Motor neuron (in vitro differentiated cells): ENCODE measurements around the gene SURF2. TPM values are rescaled to one million over a fixed set of nuclear protein-coding genes. Genes with fewer than 3 reads are reported as not detected.
A peak's percentile ranks its signal among the peaks of the same experiment; 100 is the strongest.
"Not testable (repeated sequence)": the region's sequence is repeated elsewhere in the genome, so short reads cannot be mapped to it uniquely, and the experiment has no call there.

Source experiments
- ATAC-seq, 8 experiments: fragments of 200-7000 bp; cut with Tn5 transposase; replicated peaks in 6 of 8; 2 replicates each; pipeline ENCODE4 v1.8.0; 2021; ENCODE audit warnings: mild to moderate bottlenecking in 8 of 8, moderate library complexity in 8 of 8
- H3K27ac ChIP-seq, 2 donors: fragments of 250-450 bp; sonication (Bioruptor Pico); 2 replicates each; pipeline ENCODE4 v1.9.0; 2021; ENCODE audit warnings: antibody characterized with exemption in 2 of 2, mild to moderate bottlenecking in 2 of 2, moderate library complexity in 1 of 2
- H3K4me1 ChIP-seq, 2 donors: fragments of 250-450 bp; sonication (Bioruptor Pico); replicated peaks in 1 of 2; 2 replicates each; pipeline ENCODE4 v1.6.1; 2021; ENCODE audit warnings: antibody characterized with exemption in 2 of 2, mild to moderate bottlenecking in 2 of 2, moderate library complexity in 1 of 2
- H3K4me3 ChIP-seq, 5 donors: fragments of 250-450 bp; sonication (Bioruptor Pico); 2 replicates each; pipeline ENCODE4 v1.9.0; 2021; ENCODE audit warnings: antibody characterized with exemption in 5 of 5, mild to moderate bottlenecking in 5 of 5, moderate library complexity in 4 of 5
- WGBS, 10 experiments: fragments of 450-650 bp; shearing (Covaris generic); methylation state at CpG; one replicate each; pipeline ENCODE4 v1.0.0; 2022; 5-methylcytosine and 5-hydroxymethylcytosine counted together
- in situ Hi-C, 9 experiments: fragments of 400-800 bp; cut with MboI; loops; one replicate each; pipeline ENCODE4 v1.15.0; 2021; ENCODE audit warnings: low sequenced_read_pairs in 9 of 9, low pct_unique_long_range_greater_than_20kb in 2 of 9; ENCODE audit not compliant: unreplicated experiment in 9 of 9
- total RNA-seq, 8 experiments: library from RNA; unstranded; fragments of 300-600 nt; gene quantifications; 2 replicates each; pipeline versions ENCODE4 v1.2.3 to v1.2.4, GENCODE V29; 2022

Gene SURF2
- total RNA-seq, 8 experiments from 2014 or later = 20.3 to 43.4 (median 27.5) TPM

DNA sequence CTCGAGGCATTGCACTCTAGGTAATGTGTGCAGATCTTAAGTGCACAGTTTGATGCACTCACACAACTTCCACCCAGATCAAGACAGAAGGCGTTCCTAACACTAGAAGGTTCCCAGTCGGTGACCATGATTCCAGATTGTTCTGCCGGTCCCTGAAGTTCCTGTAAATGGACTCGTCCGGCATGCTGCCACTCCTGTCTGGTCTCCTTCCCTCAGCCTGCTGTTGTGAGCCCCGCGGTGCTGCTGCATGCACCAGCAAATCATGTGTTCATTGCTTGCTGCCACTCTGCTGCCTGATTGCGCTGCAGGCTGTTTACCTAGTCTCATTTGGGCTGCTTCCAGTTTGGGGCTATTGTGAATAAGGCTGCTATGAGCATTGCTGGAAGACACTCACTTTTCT is 31.3 kb downstream of the SURF2 start:
- Histone ChIP-seq H3K4me1 (no peaks in the 10 kb centered on the region), H3K27ac (no peak overlapping the region), H3K4me3 (no peak overlapping the region)
- in situ Hi-C loops = no loop called here
- peak in 1 of 8 experiments; percentile 77 for ATAC-seq
- 0 to 93% (median 82%) methylated on average over 1 to 8 of the region's 9 CpGs; no CpG with 5 or more reads in 2 of the 10 experiments for WGBS, 10 experiments

DNA sequence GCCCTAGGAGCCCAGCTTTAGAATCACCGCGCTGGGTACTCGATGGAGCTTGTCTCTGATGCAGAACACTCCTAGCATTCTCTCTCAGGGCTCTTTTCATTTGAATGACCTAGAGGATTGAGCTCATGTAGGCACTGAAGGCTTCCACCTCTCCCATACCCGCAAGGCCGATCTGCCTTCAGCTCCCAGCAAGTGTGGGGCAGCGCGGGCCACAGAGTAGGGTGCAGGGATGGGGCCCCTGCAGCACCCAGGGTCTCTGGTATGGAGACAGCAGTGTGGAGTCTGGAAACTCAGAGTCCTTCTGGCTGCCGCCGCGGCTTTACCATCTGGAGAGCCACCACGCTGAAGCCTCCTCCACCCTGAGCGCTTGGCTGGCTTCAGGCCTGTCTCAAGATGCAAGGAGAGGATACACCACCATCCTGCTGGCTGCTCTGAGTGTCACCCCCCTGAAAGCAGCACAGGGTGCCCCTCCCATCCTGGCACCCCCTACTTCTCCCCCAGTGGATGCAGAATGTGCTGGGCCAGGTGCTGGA is 32.7 kb downstream of the SURF2 start:
- 40 to 100% (median 96%) methylated on average over 1 to 5 of the region's 12 CpGs; no CpG with 5 or more reads in 4 of the 10 experiments for WGBS, 10 experiments
- H3K27ac ChIP-seq = no peak overlapping the region
- no peaks in the 10 kb centered on the region for H3K4me1 ChIP-seq
- no peak for ATAC-seq
- no peak overlapping the region for H3K4me3 ChIP-seq
- in situ Hi-C loops = no loop called here

GRCh38 chr9:133389562-133389961 is 33.2 kb downstream of the SURF2 start:
- no peak overlapping the region for H3K27ac ChIP-seq
- H3K4me1 ChIP-seq = no peaks in the 10 kb centered on the region
- WGBS, 10 experiments = 58 to 94% (median 72%) methylated on average over 3 to 7 of the region's 13 CpGs; no CpG with 5 or more reads in 6 of the 10 experiments
- in situ Hi-C loops = no loop called here
- ATAC-seq = no peak
- no peak overlapping the region for H3K4me3 ChIP-seq

GRCh38 chr9:133390713-133391112 is 34.4 kb downstream of the SURF2 start:
- Histone ChIP-seq H3K4me1 (no peaks in the 10 kb centered on the region), H3K4me3 (no peak overlapping the region), H3K27ac (no peak overlapping the region)
- no peak for ATAC-seq
- 40% methylated on average over 1 of the region's 7 CpGs; no CpG with 5 or more reads in 9 of the 10 experiments for WGBS, 10 experiments
- in situ Hi-C loops = no loop called here

GRCh38 chr9:133391449-133391848 is 35.1 kb downstream of the SURF2 start:
- H3K4me1 ChIP-seq, H3K4me3 ChIP-seq, in situ Hi-C loops, H3K27ac ChIP-seq, ATAC-seq: not testable (repeated sequence)
- no CpG with 5 or more reads among the region's 4 CpGs for WGBS, 10 experiments

GRCh38 chr9:133392308-133392707 is 36.0 kb downstream of the SURF2 start:
- H3K4me1 ChIP-seq, H3K27ac ChIP-seq, H3K4me3 ChIP-seq, in situ Hi-C loops, ATAC-seq: not testable (repeated sequence)
- no CpG with 5 or more reads among the region's 3 CpGs for WGBS, 10 experiments

- in situ Hi-C loops = no loop called here
- ATAC-seq = no peak
- Histone ChIP-seq H3K4me3 (no peak overlapping the region), H3K4me1 (no peaks in the 10 kb centered on the region), H3K27ac (no peak overlapping the region)
- 83% methylated on average over 1 of the region's 3 CpGs; no CpG with 5 or more reads in 9 of the 10 experiments for WGBS, 10 experiments
These were observed 37.0 kb downstream of the SURF2 start for GRCh38 chr9:133393399-133393798.

DNA sequence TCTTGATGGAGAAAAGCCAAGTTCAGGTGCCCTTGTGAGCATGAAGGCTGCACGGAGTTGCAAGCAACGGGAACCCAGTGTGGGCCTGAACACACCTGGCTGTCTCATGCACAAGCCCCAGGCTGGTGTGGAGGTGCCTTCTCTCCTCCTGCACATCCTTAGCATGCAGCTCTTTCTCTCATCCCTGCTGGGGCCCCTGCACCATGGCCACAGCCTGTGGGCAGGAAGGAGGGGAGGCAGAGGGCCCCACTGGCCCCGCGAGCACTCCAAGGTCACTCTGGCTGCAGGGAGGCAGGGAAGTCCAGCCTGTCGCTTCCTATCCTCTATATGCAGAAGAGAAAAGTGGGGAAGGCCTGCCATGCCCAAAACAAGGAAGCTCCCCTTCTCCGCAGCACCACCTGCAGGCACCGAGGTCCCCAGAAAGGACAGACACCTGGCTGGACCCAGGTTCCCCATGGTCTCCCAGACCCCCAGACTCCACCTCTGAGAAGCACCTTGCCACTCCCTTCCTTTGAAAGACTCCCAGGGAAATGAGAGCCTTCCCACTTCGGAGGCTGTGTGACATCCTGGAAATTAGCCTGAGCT is 38.4 kb downstream of the SURF2 start:
- in situ Hi-C loops = no loop called here
- WGBS, 10 experiments = 18 to 79% (median 54%) methylated on average over 2 to 5 of the region's 8 CpGs; no CpG with 5 or more reads in 4 of the 10 experiments
- ATAC-seq = peak in 1 of 8 experiments; percentile 16
- H3K4me3 ChIP-seq = no peak overlapping the region
- no peak overlapping the region for H3K27ac ChIP-seq
- H3K4me1 ChIP-seq = no peaks in the 10 kb centered on the region

- ATAC-seq = peak; percentile 28 to 78 (median 48)
- Histone ChIP-seq H3K4me3 (no peak overlapping the region), H3K4me1 (no peaks in the 10 kb centered on the region), H3K27ac (no peak overlapping the region)
- in situ Hi-C loops = no loop called here
- 0 to 30% (median 20%) methylated on average over 1 to 7 of the region's 14 CpGs; no CpG with 5 or more reads in 5 of the 10 experiments for WGBS, 10 experiments
These were observed 40.6 kb downstream of the SURF2 start for GRCh38 chr9:133396952-133397351.

- Histone ChIP-seq H3K4me1 (no peaks in the 10 kb centered on the region), H3K4me3 (no peak overlapping the region), H3K27ac (no peak overlapping the region)
- 30 to 100% (median 76%) methylated on average over 1 to 4 of the region's 6 CpGs; no CpG with 5 or more reads in 2 of the 10 experiments for WGBS, 10 experiments
- peak in 3 of 8 experiments; percentile 4 to 7 (median 6) for ATAC-seq
- in situ Hi-C loops = no loop called here
These were observed 41.0 kb downstream of the SURF2 start for GRCh38 chr9:133397370-133397769.

DNA sequence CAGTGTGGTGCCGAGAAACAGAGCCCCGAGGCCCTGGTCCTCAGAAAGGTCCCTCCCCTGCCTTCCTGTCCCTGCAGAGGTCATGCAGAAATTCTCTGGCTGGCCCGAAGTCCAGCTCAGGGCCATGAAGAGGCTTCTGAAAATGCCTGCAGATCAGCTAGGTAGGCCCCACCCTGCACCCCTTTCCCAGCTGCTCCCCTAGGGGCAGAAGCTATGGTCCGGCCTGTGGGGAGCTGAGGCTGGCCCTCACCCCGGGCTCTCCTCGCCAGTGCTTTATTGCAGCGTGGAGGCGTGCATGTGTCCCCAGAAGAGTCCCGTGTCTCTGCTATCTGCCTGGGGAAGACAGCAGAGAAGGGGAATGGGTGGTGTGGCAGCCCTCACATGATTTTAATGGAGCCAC is 41.5 kb downstream of the SURF2 start:
- 0 to 100% (median 80%) methylated on average over 1 to 4 of the region's 9 CpGs; no CpG with 5 or more reads in 5 of the 10 experiments for WGBS, 10 experiments
- no peak overlapping the region for H3K27ac ChIP-seq
- in situ Hi-C loops = no loop called here
- H3K4me3 ChIP-seq = no peak overlapping the region
- ATAC-seq = no peak
- no peaks in the 10 kb centered on the region for H3K4me1 ChIP-seq

DNA sequence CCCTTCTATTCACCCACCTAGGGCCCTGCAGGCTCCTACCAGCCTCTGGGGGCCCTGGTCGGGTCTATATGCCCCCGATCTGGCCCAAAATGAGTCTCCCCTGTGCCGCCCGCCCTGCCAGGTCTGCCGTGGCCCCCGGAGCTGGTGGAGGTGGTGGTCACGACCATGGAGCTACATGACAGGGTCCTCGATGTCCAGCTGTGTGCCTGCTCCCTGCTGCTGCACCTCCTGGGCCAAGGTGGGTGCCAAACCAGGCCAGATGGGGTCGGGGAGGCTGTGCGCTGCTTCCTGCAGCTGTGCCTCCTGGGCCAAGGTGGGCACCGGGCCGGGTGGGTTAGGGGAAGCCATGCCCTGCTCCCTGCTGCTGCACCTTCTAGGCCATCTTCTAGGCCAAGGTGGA is 43.9 kb downstream of the SURF2 start:
- Histone ChIP-seq H3K4me3 (no peak overlapping the region), H3K27ac (no peak overlapping the region), H3K4me1 (no peaks in the 10 kb centered on the region)
- in situ Hi-C loops = no loop called here
- WGBS, 10 experiments = 100% methylated on average over 2 of the region's 12 CpGs; no CpG with 5 or more reads in 9 of the 10 experiments
- no peak for ATAC-seq

DNA sequence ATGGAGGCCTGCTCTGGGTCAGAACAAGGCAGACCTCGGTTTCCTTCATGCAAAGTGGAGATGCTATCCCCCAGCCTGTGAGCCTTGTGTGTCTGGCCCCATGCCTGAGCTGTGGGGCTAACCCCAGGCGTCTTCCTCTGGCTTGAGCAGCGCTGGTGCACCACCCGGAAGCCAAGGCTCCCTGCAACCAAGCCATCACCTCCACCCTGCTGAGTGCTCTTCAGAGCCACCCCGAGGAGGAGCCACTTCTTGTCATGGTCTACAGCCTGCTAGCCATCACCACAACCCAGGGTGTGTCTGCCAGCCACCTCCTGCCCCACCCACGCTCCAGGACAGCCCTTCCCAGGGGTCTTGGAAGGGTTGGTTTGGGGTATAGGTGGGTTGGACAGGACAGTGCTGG is 45.2 kb downstream of the SURF2 start:
- 60 to 100% (median 95%) methylated on average over 1 to 3 of the region's 6 CpGs; no CpG with 5 or more reads in 7 of the 10 experiments for WGBS, 10 experiments
- in situ Hi-C loops = no loop called here
- no peak overlapping the region for H3K27ac ChIP-seq
- H3K4me3 ChIP-seq = no peak overlapping the region
- H3K4me1 ChIP-seq = no peaks in the 10 kb centered on the region
- peak in 1 of 8 experiments; percentile 5 for ATAC-seq

DNA sequence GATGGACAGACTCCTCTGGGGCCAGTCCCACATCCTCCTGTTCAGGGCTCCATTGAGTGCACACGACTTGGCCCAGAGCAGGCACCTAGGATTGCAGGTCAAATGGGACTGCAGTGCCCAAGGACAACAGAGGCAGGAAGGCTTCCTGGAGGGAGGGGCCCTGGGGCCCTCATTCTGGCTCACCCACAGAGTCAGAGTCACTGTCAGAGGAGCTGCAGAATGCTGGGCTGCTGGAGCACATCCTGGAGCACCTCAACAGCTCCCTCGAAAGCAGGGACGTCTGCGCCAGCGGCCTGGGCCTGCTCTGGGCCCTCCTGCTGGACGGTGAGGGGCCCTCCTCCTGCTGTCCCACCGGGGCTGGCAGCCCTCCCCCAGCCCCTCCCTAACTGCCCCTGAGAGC is 46.3 kb downstream of the SURF2 start:
- in situ Hi-C loops = no loop called here
- H3K4me3 ChIP-seq = no peak overlapping the region
- no CpG with 5 or more reads among the region's 7 CpGs for WGBS, 10 experiments
- no peak overlapping the region for H3K27ac ChIP-seq
- ATAC-seq = no peak
- H3K4me1 ChIP-seq = no peaks in the 10 kb centered on the region
